HCT116 (cell line): ENCODE data around the gene CDC42SE2. TPM values are rescaled to one million over a fixed set of nuclear protein-coding genes. Genes with fewer than 3 reads are reported as not detected.
"Not testable (repeated sequence)": the region's sequence is repeated elsewhere in the genome, so short reads cannot be mapped to it uniquely, and the experiment has no call there.

Experiments
- ATAC-seq: fragments of 200-7000 bp; cut with Tn5 transposase; 2 replicates; pipeline ENCODE4 v1.9.1; 2020; ENCODE audit warnings: mild to moderate bottlenecking, moderate library complexity
- BruUV-seq: library from RNA; stranded (reverse); fragments of 400-500 nt; replicated peaks from 2 replicates; lab custom pipeline; 2021; lab: Mats Ljungman, UMichigan
- CTCF ChIA-PET: fragments of 300-600 bp; sonication (Branson Sonifier 250); formaldehyde crosslinking; loops from one replicate; lab custom pipeline; 2021; ENCODE audit warnings: antibody characterized with exemption; lab: Charles Lee
- POLR2A ChIA-PET: fragments of 300-600, 350-600 bp; sonication (Branson Sonifier 250); formaldehyde crosslinking; loops from one replicate; lab custom pipeline; 2021; ENCODE audit warnings: antibody characterized with exemption; lab: Charles Lee
- RAD21 ChIA-PET, 2 experiments: fragments of 300-600 bp; sonication (Branson Sonifier 250); formaldehyde crosslinking; loops; one replicate each; lab custom pipeline; 2023; ENCODE audit warnings: low total read pairs in 2 of 2; ENCODE audit not compliant: uncharacterized antibody in 2 of 2, unreplicated experiment in 2 of 2, low non-redundant PET in 1 of 2; lab: Charles Lee
- DNase-seq: peaks from one replicate; pipeline ENCODE4 v3.0.0-alpha.2; 2010; ENCODE audit warnings: low read depth, low spot score
- H2AFZ ChIP-seq: fragments of 200-600 bp; shearing (Covaris generic), sonication (generic); 2 replicates; pipeline ENCODE4 v1.6.1; 2017; ENCODE audit warnings: low read depth, mixed run types, mixed read lengths, antibody characterized with exemption, low read length; ENCODE audit not compliant: poor library complexity, severe bottlenecking
- H3K27ac ChIP-seq: 2 replicates; pipeline ENCODE4 v1.5.1; 2012; ENCODE audit warnings: low read depth, low read length
- H3K27me3 ChIP-seq: fragments of 200-600 bp; sonication (generic); 2 replicates; pipeline ENCODE4 v1.6.1; 2016; ENCODE audit warnings: mixed run types, low read length, mixed read lengths; ENCODE audit not compliant: insufficient read depth
- H3K36me3 ChIP-seq, 2 experiments: fragments of 200-500 bp in 1 of 2; fragments of 200-600 bp in 1 of 2; sonication (Bioruptor generic) in 1 of 2; sonication (generic) in 1 of 2; 2 replicates each; pipeline versions ENCODE4 v1.5.1 to v1.6.1; 2014 to 2016; ENCODE audit warnings: low read length in 2 of 2, inconsistent platforms in 1 of 2, mixed read lengths in 1 of 2, mixed run types in 1 of 2; ENCODE audit not compliant: insufficient read depth in 2 of 2, control insufficient read depth in 1 of 2
- H3K4me1 ChIP-seq, 2 experiments: fragments of 200-600 bp in 1 of 2; sonication (generic) in 1 of 2; 2 replicates each; pipeline versions ENCODE4 v1.5.1 to v1.6.1; 2012 to 2017; ENCODE audit warnings: low read length in 2 of 2, inconsistent platforms in 1 of 2, mild to moderate bottlenecking in 1 of 2, mixed read lengths in 1 of 2, mixed run types in 1 of 2, moderate library complexity in 1 of 2; ENCODE audit not compliant: insufficient read depth in 2 of 2, control insufficient read depth in 1 of 2
- H3K4me2 ChIP-seq: fragments of 200-600 bp; sonication (generic); 2 replicates; pipeline ENCODE4 v1.6.1; 2017; ENCODE audit warnings: mixed run types, low read length, mixed read lengths
- H3K4me3 ChIP-seq, 2 experiments: fragments of 200-600 bp in 1 of 2; sonication (generic) in 1 of 2; replicated peaks in 1 of 2; 2 replicates each; pipeline ENCODE4 v1.5.1; 2011 to 2016; ENCODE audit warnings: low read length in 2 of 2, control low read depth in 1 of 2, low read depth in 1 of 2, mild to moderate bottlenecking in 1 of 2, mixed read lengths in 1 of 2, mixed run types in 1 of 2
- H3K79me2 ChIP-seq: fragments of 200-600 bp; sonication (generic); 2 replicates; pipeline ENCODE4 v1.6.1; 2017; ENCODE audit warnings: mild to moderate bottlenecking, mixed run types, low read length, moderate library complexity, mixed read lengths; ENCODE audit not compliant: insufficient read depth
- H3K9ac ChIP-seq: fragments of 200-600 bp; sonication (generic); 2 replicates; pipeline ENCODE4 v1.6.1; 2016; ENCODE audit warnings: low read length, mixed read lengths
- H3K9me2 ChIP-seq: fragments of 200-600 bp; sonication (generic), shearing (Covaris generic); 2 replicates; pipeline ENCODE4 v1.6.1; 2017; ENCODE audit warnings: mixed run types, mild to moderate bottlenecking, moderate library complexity; ENCODE audit not compliant: insufficient read depth
- H3K9me3 ChIP-seq, 2 experiments: fragments of 200-500 bp in 1 of 2; fragments of 200-600 bp in 1 of 2; sonication (Bioruptor generic) in 1 of 2; sonication (generic) in 1 of 2; 2 replicates each; pipeline ENCODE4 v1.6.1; 2014 to 2017; ENCODE audit warnings: low read length in 2 of 2, mixed read lengths in 2 of 2, inconsistent platforms in 1 of 2, low read depth in 1 of 2, mild to moderate bottlenecking in 1 of 2, mixed run types in 1 of 2, moderate library complexity in 1 of 2; ENCODE audit not compliant: control insufficient read depth in 1 of 2, insufficient read depth in 1 of 2
- H4K20me1 ChIP-seq: fragments of 200-600 bp; sonication (generic), shearing (Covaris generic); 2 replicates; pipeline ENCODE4 v1.6.1; 2017; ENCODE audit warnings: mixed run types, mild to moderate bottlenecking, moderate library complexity; ENCODE audit not compliant: insufficient read depth
- CBX3 ChIP-seq: IDR thresholded peaks from 2 replicates; pipeline ENCODE4 v1.6.1; 2012; ENCODE audit warnings: low read depth
- CEBPB ChIP-seq: IDR thresholded peaks from 2 replicates; pipeline ENCODE4 v1.6.1; 2012; ENCODE audit warnings: low read depth
- ELF1 ChIP-seq: IDR thresholded peaks from 2 replicates; pipeline ENCODE4 v1.6.1; 2012; ENCODE audit warnings: low read depth, borderline replicate concordance
- MAX ChIP-seq: IDR thresholded peaks from 2 replicates; pipeline ENCODE4 v1.6.1; 2012
- SIN3A ChIP-seq: IDR thresholded peaks from 2 replicates; pipeline ENCODE4 v1.6.1; 2012; ENCODE audit warnings: low read depth
- SP1 ChIP-seq: IDR thresholded peaks from 2 replicates; pipeline ENCODE4 v1.6.1; 2012; ENCODE audit warnings: low read depth
- SRF ChIP-seq: IDR thresholded peaks from 2 replicates; pipeline ENCODE4 v1.6.1; 2012; ENCODE audit warnings: low read depth
- YY1 ChIP-seq: IDR thresholded peaks from 2 replicates; pipeline ENCODE4 v1.6.1; 2011; ENCODE audit warnings: low read length, low read depth, moderate library complexity, mild to moderate bottlenecking; ENCODE audit not compliant: insufficient replicate concordance; ENCODE audit errors: extremely low read depth
- intact Hi-C: fragments of 100-400 bp; cut with micrococcal nuclease; formaldehyde crosslinking; loops from 2 replicates; pipeline ENCODE4 v1.10.0; 2022
- total RNA-seq: library from RNA; stranded (reverse); gene quantifications from one replicate; pipeline ENCODE4 v1.2.1, GENCODE V29; 2021; ENCODE audit not compliant: unreplicated experiment
- TF ChIP-seq, protein P1 (sequence below): IDR thresholded peaks from 2 replicates; pipeline ENCODE4 v1.6.1; 2011; ENCODE audit warnings: mild to moderate bottlenecking, low read length, moderate library complexity; ENCODE audit not compliant: insufficient replicate concordance; ENCODE audit errors: extremely low read depth
- TF ChIP-seq, protein P2 (sequence below): IDR thresholded peaks from 2 replicates; pipeline ENCODE4 v1.6.1; 2012

Gene CDC42SE2
- total RNA-seq, 1 experiment from 2014 or later, result 27.0 TPM

DNA sequence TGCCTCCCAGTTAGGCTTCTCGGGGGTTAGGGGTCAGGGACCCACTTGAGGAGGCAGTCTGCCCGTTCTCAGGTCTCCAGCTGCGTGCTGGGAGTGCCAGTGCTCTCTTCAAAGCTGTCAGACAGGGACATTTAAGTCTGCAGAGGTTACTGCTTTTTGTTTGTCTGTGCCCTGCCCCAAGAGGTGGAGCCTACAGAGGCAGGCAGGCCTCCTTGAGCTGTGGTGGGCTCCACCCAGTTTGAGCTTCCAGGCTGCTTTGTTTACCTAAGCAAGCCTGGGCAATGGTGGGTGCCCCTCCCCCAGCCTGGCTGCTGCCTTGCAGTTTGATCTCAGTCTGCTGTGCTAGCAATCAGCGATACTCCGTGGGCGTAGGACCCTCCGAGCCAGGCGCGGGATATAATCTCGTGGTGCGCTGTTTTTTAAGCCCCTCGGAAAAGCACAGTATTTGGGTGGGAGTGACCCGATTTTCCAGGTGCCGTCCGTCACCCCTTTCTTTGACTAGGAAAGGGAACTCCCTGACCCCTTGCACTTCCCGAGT, 48.5 kb downstream of the CDC42SE2 start:
- Histone ChIP-seq H3K4me3 (peak overlapping the region; percentile 50 to 61), H3K9ac (peak overlapping the region; percentile 54), H3K79me2 (peaks cover 48% of the 10 kb centered on the region), H3K4me2 (peak overlapping the region; percentile 71), H3K27ac (peak overlapping the region; percentile 72)
- H3K9me2 ChIP-seq, H3K9me3 ChIP-seq, POLR2A ChIA-PET, H3K4me1 ChIP-seq, intact Hi-C loops, RAD21 ChIA-PET, CTCF ChIA-PET, H3K36me3 ChIP-seq, H2AFZ ChIP-seq, H4K20me1 ChIP-seq, DNase-seq, H3K27me3 ChIP-seq, BruUV-seq: not testable (repeated sequence)
- ATAC-seq, result peak; percentile 63
- peak; percentile 48; the same call in 1 of the 2 replicates for TF ChIP-seq MAX
- TF ChIP-seq CBX3, result peak; percentile 54; the same call in 1 of the 2 replicates

- no peaks in the 10 kb centered on the region for H3K27me3 ChIP-seq
- H3K9ac ChIP-seq, result no peak overlapping the region
- DNase-seq (no peak), ATAC-seq (no peak)
- TF ChIP-seq, protein P1, sequence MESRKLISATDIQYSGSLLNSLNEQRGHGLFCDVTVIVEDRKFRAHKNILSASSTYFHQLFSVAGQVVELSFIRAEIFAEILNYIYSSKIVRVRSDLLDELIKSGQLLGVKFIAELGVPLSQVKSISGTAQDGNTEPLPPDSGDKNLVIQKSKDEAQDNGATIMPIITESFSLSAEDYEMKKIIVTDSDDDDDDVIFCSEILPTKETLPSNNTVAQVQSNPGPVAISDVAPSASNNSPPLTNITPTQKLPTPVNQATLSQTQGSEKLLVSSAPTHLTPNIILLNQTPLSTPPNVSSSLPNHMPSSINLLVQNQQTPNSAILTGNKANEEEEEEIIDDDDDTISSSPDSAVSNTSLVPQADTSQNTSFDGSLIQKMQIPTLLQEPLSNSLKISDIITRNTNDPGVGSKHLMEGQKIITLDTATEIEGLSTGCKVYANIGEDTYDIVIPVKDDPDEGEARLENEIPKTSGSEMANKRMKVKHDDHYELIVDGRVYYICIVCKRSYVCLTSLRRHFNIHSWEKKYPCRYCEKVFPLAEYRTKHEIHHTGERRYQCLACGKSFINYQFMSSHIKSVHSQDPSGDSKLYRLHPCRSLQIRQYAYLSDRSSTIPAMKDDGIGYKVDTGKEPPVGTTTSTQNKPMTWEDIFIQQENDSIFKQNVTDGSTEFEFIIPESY, result no peak
- TF ChIP-seq SRF, result no peak
- no peak for TF ChIP-seq YY1
- TF ChIP-seq SP1, result no peak
- no peak for TF ChIP-seq MAX
- no peak for TF ChIP-seq ELF1
- no peak for TF ChIP-seq SIN3A
- TF ChIP-seq CEBPB, result no peak
- TF ChIP-seq, protein P2, sequence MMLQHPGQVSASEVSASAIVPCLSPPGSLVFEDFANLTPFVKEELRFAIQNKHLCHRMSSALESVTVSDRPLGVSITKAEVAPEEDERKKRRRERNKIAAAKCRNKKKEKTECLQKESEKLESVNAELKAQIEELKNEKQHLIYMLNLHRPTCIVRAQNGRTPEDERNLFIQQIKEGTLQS, result no peak
- peaks cover 7 to 9% of the 10 kb centered on the region in 2 experiments for H3K4me1 ChIP-seq
- H3K36me3 ChIP-seq, result no peaks in the 10 kb centered on the region
- intact Hi-C loops, result no loop called here
- RAD21 ChIA-PET, result no interaction called here
- H3K27ac ChIP-seq, result no peak overlapping the region
- no peaks in the 10 kb centered on the region for H3K9me3 ChIP-seq
- H3K9me2 ChIP-seq, result no peaks in the 10 kb centered on the region
- H3K4me3 ChIP-seq, result no peak overlapping the region
- TSS peak; percentile 22 for BruUV-seq
- no peak overlapping the region for H3K4me2 ChIP-seq
- H3K79me2 ChIP-seq, result peaks cover 61% of the 10 kb centered on the region
- CTCF ChIA-PET, result no interaction called here
- POLR2A ChIA-PET, result no interaction called here
- H2AFZ ChIP-seq, result no peak overlapping the region
- no peaks in the 10 kb centered on the region for H4K20me1 ChIP-seq
These were observed 52.2 kb downstream of the CDC42SE2 start for GRCh38 chr5:131316026-131316425.
